H7 (cell line): Measurements from ENCODE around the gene HDAC6. TPM values are rescaled to one million over a fixed set of nuclear protein-coding genes. Genes with fewer than 3 reads are reported as not detected.

ENCODE experiments used
- DNase-seq: peaks from one replicate; pipeline ENCODE4 v3.0.0; 2012
- H3K27me3 ChIP-seq: 2 replicates; pipeline ENCODE4 v1.6.0; 2011; ENCODE audit warnings: mild to moderate bottlenecking, low read length; ENCODE audit not compliant: control insufficient read depth, insufficient read depth
- H3K36me3 ChIP-seq: replicated peaks from 2 replicates; pipeline ENCODE4 v1.5.1; 2011; ENCODE audit warnings: low read length; ENCODE audit not compliant: control insufficient read depth, insufficient read depth
- H3K4me3 ChIP-seq: 2 replicates; pipeline ENCODE4 v1.5.1; 2011; ENCODE audit warnings: low read depth, mild to moderate bottlenecking, control low read depth, low read length, moderate library complexity; ENCODE audit not compliant: insufficient read depth
- total RNA-seq: library from RNA; depleted of rRNA; stranded (reverse); fragments of >200 nt; shearing (Covaris generic); gene quantifications from 2 replicates; pipeline ENCODE4 v1.2.3, GENCODE V29; 2014; rRNA removed

HDAC6 gene
- 52.4 and 54.8 TPM in 2 replicates for total RNA-seq

GRCh38 chrX:48801280-48802088 lies at the start of gene HDAC6:
TSS of gene HDAC6 (plus strand) at chrX:48802067. CDS start at chrX:48802693, 626 bp downstream.
- peak; percentile 95 for DNase-seq

GRCh38 chrX:48752498-48752897 lies 49.4 kb upstream of the HDAC6 start:
- Histone ChIP-seq H3K4me3 (no peak overlapping the region), H3K27me3 (no peaks in the 10 kb centered on the region), H3K36me3 (no peaks in the 10 kb centered on the region)
- no peak for DNase-seq

More at GRCh38 chrX:48801280-48802088, at the start of gene HDAC6:
- H3K4me3 ChIP-seq = peak within 1 kb of the TSS; percentile 59
- H3K27me3 ChIP-seq = no peaks in the 10 kb centered on the region
- peaks cover 2% of the 10 kb centered on the region for H3K36me3 ChIP-seq

- H3K4me3 ChIP-seq = no peak overlapping the region
- H3K27me3 ChIP-seq = no peaks in the 10 kb centered on the region
- no peak for DNase-seq
- H3K36me3 ChIP-seq = no peaks in the 10 kb centered on the region
These were observed 48.1 kb upstream of the HDAC6 start for GRCh38 chrX:48753708-48754228.

GRCh38 chrX:48754238-48754637 lies 47.6 kb upstream of the HDAC6 start:
- H3K4me3 ChIP-seq = no peak overlapping the region
- no peaks in the 10 kb centered on the region for H3K27me3 ChIP-seq
- no peak for DNase-seq
- H3K36me3 ChIP-seq = no peaks in the 10 kb centered on the region

GRCh38 chrX:48761674-48762471 lies 40.0 kb upstream of the HDAC6 start, which contains the start of gene GLOD5:
TSS of gene GLOD5 (plus strand) at chrX:48761747. CDS start at chrX:48761791, 44 bp downstream.
- Histone ChIP-seq H3K27me3 (no peaks in the 10 kb centered on the region), H3K4me3 (no peak within 1 kb of the TSS), H3K36me3 (no peaks in the 10 kb centered on the region)
- peak; percentile 74 for DNase-seq

GRCh38 chrX:48769230-48769629 lies 32.6 kb upstream of the HDAC6 start:
- H3K36me3 ChIP-seq = no peaks in the 10 kb centered on the region
- H3K4me3 ChIP-seq = no peak overlapping the region
- H3K27me3 ChIP-seq = no peaks in the 10 kb centered on the region
- DNase-seq = no peak

- no peaks in the 10 kb centered on the region for H3K27me3 ChIP-seq
- no peak for DNase-seq
- H3K36me3 ChIP-seq = no peaks in the 10 kb centered on the region
- H3K4me3 ChIP-seq = no peak overlapping the region
These were observed 31.6 kb upstream of the HDAC6 start for GRCh38 chrX:48770296-48770695.

GRCh38 chrX:48772602-48773001 lies 29.3 kb upstream of the HDAC6 start:
- Histone ChIP-seq H3K36me3 (no peaks in the 10 kb centered on the region), H3K27me3 (no peaks in the 10 kb centered on the region)
- DNase-seq = no peak

GRCh38 chrX:48776818-48777439 lies 24.9 kb upstream of the HDAC6 start:
- H3K27me3 ChIP-seq = no peaks in the 10 kb centered on the region
- H3K4me3 ChIP-seq = no peak overlapping the region
- no peaks in the 10 kb centered on the region for H3K36me3 ChIP-seq
- DNase-seq = no peak

More at GRCh38 chrX:48772602-48773001, 29.3 kb upstream of the HDAC6 start:
- no peak overlapping the region for H3K4me3 ChIP-seq

- no peak for DNase-seq
- H3K36me3 ChIP-seq = no peaks in the 10 kb centered on the region
- no peaks in the 10 kb centered on the region for H3K27me3 ChIP-seq
- H3K4me3 ChIP-seq = no peak overlapping the region
These were observed 22.5 kb upstream of the HDAC6 start for GRCh38 chrX:48779399-48779798.

- Histone ChIP-seq H3K4me3 (no peak overlapping the region), H3K27me3 (no peaks in the 10 kb centered on the region), H3K36me3 (no peaks in the 10 kb centered on the region)
- no peak for DNase-seq
These were observed 20.2 kb upstream of the HDAC6 start for GRCh38 chrX:48781705-48782104.

- no peak overlapping the region for H3K4me3 ChIP-seq
- no peaks in the 10 kb centered on the region for H3K27me3 ChIP-seq
- no peak for DNase-seq
- no peaks in the 10 kb centered on the region for H3K36me3 ChIP-seq
These were observed 19.7 kb upstream of the HDAC6 start for GRCh38 chrX:48782216-48782615.

GRCh38 chrX:48782795-48783194 lies 19.1 kb upstream of the HDAC6 start:
- H3K27me3 ChIP-seq = no peaks in the 10 kb centered on the region
- peak; percentile 33 for DNase-seq
- H3K36me3 ChIP-seq = no peaks in the 10 kb centered on the region
- H3K4me3 ChIP-seq = no peak overlapping the region

GRCh38 chrX:48784726-48785125 lies 17.1 kb upstream of the HDAC6 start:
- H3K27me3 ChIP-seq = no peaks in the 10 kb centered on the region
- H3K36me3 ChIP-seq = no peaks in the 10 kb centered on the region
- no peak overlapping the region for H3K4me3 ChIP-seq
- DNase-seq = no peak
